OCI-LY3 (cell line): Measurements from ENCODE around the gene DOCK4.

Experiments used
- H2AFZ ChIP-seq: fragments of 200-600, 300-600 bp; shearing (Covaris generic); 2 replicates; pipeline ENCODE4 v1.6.0; 2014; ENCODE audit warnings: antibody characterized with exemption, low read depth, low read length
- H3K27ac ChIP-seq: fragments of 200-600, 300-600 bp; sonication (generic); 2 replicates; pipeline ENCODE4 v1.5.1; 2014; ENCODE audit warnings: mild to moderate bottlenecking, low read length, moderate library complexity, mixed read lengths
- H3K27me3 ChIP-seq: fragments of 200-600, 300-600 bp; sonication (generic); 2 replicates; pipeline ENCODE4 v1.6.1; 2014; ENCODE audit warnings: low read depth, low read length, mixed read lengths
- H3K36me3 ChIP-seq: fragments of 200-600, 300-600 bp; sonication (generic); replicated peaks from 2 replicates; pipeline ENCODE3; 2014; ENCODE audit warnings: low read depth, low read length, mixed read lengths
- H3K4me1 ChIP-seq: fragments of 300-600, 200-600 bp; sonication (generic); 2 replicates; pipeline ENCODE4 v1.6.1; 2014; ENCODE audit warnings: low read length, mixed read lengths
- H3K4me2 ChIP-seq: fragments of 200-600, 300-600 bp; sonication (generic); 2 replicates; pipeline ENCODE4 v1.6.1; 2014; ENCODE audit warnings: low read length, mixed read lengths
- H3K4me3 ChIP-seq: fragments of 300-600, 200-600 bp; sonication (generic); 2 replicates; pipeline ENCODE4 v1.5.1; 2014; ENCODE audit warnings: antibody characterized with exemption, mild to moderate bottlenecking, low read length, moderate library complexity
- H3K79me2 ChIP-seq: fragments of 300-600, 200-600 bp; shearing (Covaris generic); 2 replicates; pipeline ENCODE4 v1.6.1; 2014; ENCODE audit warnings: mild to moderate bottlenecking, low read length, mixed read lengths
- H3K9ac ChIP-seq: fragments of 300-600, 200-600 bp; shearing (Covaris generic); 2 replicates; pipeline ENCODE4 v1.6.0; 2014; ENCODE audit warnings: mild to moderate bottlenecking, low read length, moderate library complexity
- H3K9me3 ChIP-seq: fragments of 200-600, 300-600 bp; shearing (Covaris generic); 2 replicates; pipeline ENCODE4 v1.6.1; 2014; ENCODE audit warnings: low read length, mixed read lengths; ENCODE audit not compliant: insufficient read depth
- H4K20me1 ChIP-seq: fragments of 200-600, 300-600 bp; sonication (generic); 2 replicates; pipeline ENCODE4 v1.6.1; 2016; ENCODE audit warnings: low read length, mixed read lengths; ENCODE audit not compliant: insufficient read depth
- CTCF ChIP-seq: fragments of 200-600, 300-600 bp; sonication (generic); IDR thresholded peaks from 2 replicates; pipeline ENCODE4 v1.5.1; 2014; ENCODE audit warnings: antibody characterized with exemption, low read length, low read depth
- EZH2phosphoT487 ChIP-seq: fragments of 200-600 bp; shearing (Covaris generic); IDR thresholded peaks from 2 replicates; pipeline ENCODE4 v1.6.1; 2018; ENCODE audit warnings: antibody characterized with exemption, mixed run types, low read depth

Gene DOCK4

GRCh38 chr7:112036071-112036470, 170.1 kb downstream of the DOCK4 start:
- Histone ChIP-seq H3K27ac (no peak overlapping the region), H3K9me3 (no peaks in the 10 kb centered on the region), H3K9ac (no peak overlapping the region), H2AFZ (no peak overlapping the region), H4K20me1 (no peaks in the 10 kb centered on the region), H3K4me2 (no peak overlapping the region), H3K36me3 (no peaks in the 10 kb centered on the region), H3K79me2 (no peaks in the 10 kb centered on the region), H3K4me1 (no peaks in the 10 kb centered on the region), H3K27me3 (no peaks in the 10 kb centered on the region), H3K4me3 (no peak overlapping the region)
- TF ChIP-seq EZH2phosphoT487 (no peak), CTCF (no peak)

- H4K20me1 ChIP-seq: no peaks in the 10 kb centered on the region
- H3K9me3 ChIP-seq: no peaks in the 10 kb centered on the region
- H2AFZ ChIP-seq: no peak overlapping the region
- no peaks in the 10 kb centered on the region for H3K79me2 ChIP-seq
- H3K36me3 ChIP-seq: no peaks in the 10 kb centered on the region
- TF ChIP-seq CTCF (no peak), EZH2phosphoT487 (no peak)
- no peak overlapping the region for H3K9ac ChIP-seq
- H3K27ac ChIP-seq: no peak overlapping the region
- no peak overlapping the region for H3K4me3 ChIP-seq
- H3K27me3 ChIP-seq: no peaks in the 10 kb centered on the region
- no peak overlapping the region for H3K4me2 ChIP-seq
- H3K4me1 ChIP-seq: no peaks in the 10 kb centered on the region
Measured at GRCh38 chr7:112031689-112032088, 174.5 kb downstream of the DOCK4 start.

- no peaks in the 10 kb centered on the region for H4K20me1 ChIP-seq
- H3K9ac ChIP-seq: no peak overlapping the region
- H3K4me1 ChIP-seq: no peaks in the 10 kb centered on the region
- no peak overlapping the region for H3K4me3 ChIP-seq
- no peak overlapping the region for H3K27ac ChIP-seq
- no peaks in the 10 kb centered on the region for H3K27me3 ChIP-seq
- H3K36me3 ChIP-seq: no peaks in the 10 kb centered on the region
- H3K4me2 ChIP-seq: no peak overlapping the region
- no peaks in the 10 kb centered on the region for H3K9me3 ChIP-seq
- no peak for TF ChIP-seq CTCF
- no peak for TF ChIP-seq EZH2phosphoT487
- H3K79me2 ChIP-seq: no peaks in the 10 kb centered on the region
- H2AFZ ChIP-seq: no peak overlapping the region
Measured at GRCh38 chr7:112025556-112025955, 180.6 kb downstream of the DOCK4 start.

GRCh38 chr7:112023786-112024185, 182.4 kb downstream of the DOCK4 start:
- H4K20me1 ChIP-seq: no peaks in the 10 kb centered on the region

More at GRCh38 chr7:112023786-112024185, 182.4 kb downstream of the DOCK4 start:
- Histone ChIP-seq H3K27ac (no peak overlapping the region), H3K79me2 (no peaks in the 10 kb centered on the region), H3K4me1 (no peaks in the 10 kb centered on the region), H3K9me3 (no peaks in the 10 kb centered on the region), H3K27me3 (no peaks in the 10 kb centered on the region), H2AFZ (no peak overlapping the region), H3K36me3 (no peaks in the 10 kb centered on the region), H3K4me2 (no peak overlapping the region), H3K4me3 (no peak overlapping the region), H3K9ac (no peak overlapping the region)
- TF ChIP-seq CTCF: no peak
- TF ChIP-seq EZH2phosphoT487: no peak
